Dendritic cell treated with granulocyte-macrophage colony-stimulating factor and Interleukin-4, amounts not matched to agents 40 ng/mL and 50 ng/mL, for 4 days (primary cell): ENCODE data around the gene LRCH3.

Experiments
- H3K27ac Mint-ChIP-seq: one replicate; pipeline ENCODE4 v1.8.0; 2022; ENCODE audit warnings: mild to moderate bottlenecking, mixed read lengths
- H3K27me3 Mint-ChIP-seq: one replicate; pipeline ENCODE4 v1.8.0; 2022; ENCODE audit warnings: mild to moderate bottlenecking, mixed read lengths
- H3K36me3 Mint-ChIP-seq: one replicate; pipeline ENCODE4 v1.8.0; 2022; ENCODE audit warnings: low read depth, mixed read lengths
- H3K4me1 Mint-ChIP-seq: one replicate; pipeline ENCODE4 v1.8.0; 2022; ENCODE audit warnings: low read depth, mixed read lengths
- H3K4me3 Mint-ChIP-seq: one replicate; pipeline ENCODE4 v1.8.0; 2022; ENCODE audit warnings: mild to moderate bottlenecking, moderate library complexity, mixed read lengths
- H3K9me3 Mint-ChIP-seq: one replicate; pipeline ENCODE4 v1.8.0; 2022; ENCODE audit warnings: mixed read lengths
- intact Hi-C: fragments of 100-400 bp; cut with micrococcal nuclease; formaldehyde crosslinking; loops from one replicate; pipeline ENCODE4 v1.15.0; 2022

The LRCH3 gene

DNA sequence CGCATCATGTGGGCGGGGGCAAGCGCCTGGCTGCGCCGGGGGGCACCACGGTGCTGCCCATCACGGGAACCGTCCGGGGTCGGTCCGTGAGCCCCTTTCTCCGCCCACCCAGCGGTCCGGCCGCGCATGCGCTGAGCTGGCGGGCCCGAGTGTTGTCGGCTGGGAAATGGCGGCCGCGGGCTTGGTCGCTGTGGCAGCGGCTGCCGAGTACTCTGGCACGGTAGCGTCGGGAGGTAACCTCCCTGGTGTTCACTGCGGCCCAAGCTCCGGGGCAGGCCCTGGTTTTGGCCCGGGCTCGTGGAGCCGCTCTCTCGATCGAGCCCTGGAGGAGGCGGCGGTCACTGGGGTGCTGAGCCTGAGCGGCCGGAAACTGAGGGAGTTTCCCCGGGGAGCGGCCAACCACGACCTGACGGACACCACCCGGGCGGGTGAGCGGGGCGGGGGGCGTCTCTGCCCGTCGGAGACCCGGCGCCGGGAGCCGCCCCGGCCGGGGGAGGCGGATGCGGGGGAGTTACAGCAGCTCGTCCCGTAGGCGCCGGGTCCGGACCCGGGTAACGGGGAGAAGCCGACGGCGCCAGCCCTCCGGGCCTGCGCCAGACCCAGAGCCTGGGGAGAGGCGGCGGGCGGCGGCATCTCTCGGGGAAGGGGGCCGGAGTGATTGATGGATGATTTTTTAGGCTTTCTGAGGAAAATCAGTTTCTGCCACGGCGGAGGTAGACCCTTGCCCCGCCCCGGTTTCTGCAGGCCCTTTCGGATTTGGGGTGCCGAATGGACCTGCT, at the start of gene LRCH3:
LRCH3 (plus strand) TSS at position 142 of the 779 bp plus-strand sequence; CDS start at position 167, 25 bp downstream.
- H3K4me1 Mint-ChIP-seq = peaks cover 34% of the 10 kb centered on the region
- H3K27me3 Mint-ChIP-seq = no peaks in the 10 kb centered on the region
- no peaks in the 10 kb centered on the region for H3K9me3 Mint-ChIP-seq
- peak within 1 kb of the TSS; percentile 94 for H3K27ac Mint-ChIP-seq
- H3K36me3 Mint-ChIP-seq = peaks cover 15% of the 10 kb centered on the region
- H3K4me3 Mint-ChIP-seq = peak within 1 kb of the TSS; percentile 98
- intact Hi-C loops = loop anchor here (5.0 kb wide), 2 partner anchors 39 to 54 kb away; partner anchors contain the start of gene RUBCN

DNA sequence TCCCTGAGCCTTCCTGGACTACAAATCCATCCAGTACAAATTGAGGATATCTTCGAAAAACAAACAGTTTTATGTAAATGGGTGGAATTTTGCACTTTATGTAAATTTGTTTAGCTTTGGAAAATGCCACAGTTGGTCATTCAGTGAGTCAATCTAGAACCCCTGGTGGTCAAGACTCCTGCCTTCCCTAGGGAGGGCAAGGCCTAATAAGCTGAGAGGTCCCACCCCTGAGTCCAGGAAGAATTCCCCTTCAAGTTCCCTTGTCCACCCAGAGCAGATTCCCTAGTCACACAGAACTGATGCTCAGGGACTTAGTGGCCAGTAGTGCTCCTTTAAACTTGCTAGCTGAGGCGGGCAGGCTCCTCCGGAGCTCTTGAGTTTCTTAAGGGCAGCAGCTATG, 48.3 kb upstream of the LRCH3 start:
- Mint-ChIP-seq H3K36me3 (no peaks in the 10 kb centered on the region), H3K9me3 (no peaks in the 10 kb centered on the region), H3K27me3 (peaks cover 21% of the 10 kb centered on the region), H3K4me1 (peaks cover 18% of the 10 kb centered on the region), H3K27ac (no peak overlapping the region), H3K4me3 (no peak overlapping the region)
- intact Hi-C loops = no loop called here

DNA sequence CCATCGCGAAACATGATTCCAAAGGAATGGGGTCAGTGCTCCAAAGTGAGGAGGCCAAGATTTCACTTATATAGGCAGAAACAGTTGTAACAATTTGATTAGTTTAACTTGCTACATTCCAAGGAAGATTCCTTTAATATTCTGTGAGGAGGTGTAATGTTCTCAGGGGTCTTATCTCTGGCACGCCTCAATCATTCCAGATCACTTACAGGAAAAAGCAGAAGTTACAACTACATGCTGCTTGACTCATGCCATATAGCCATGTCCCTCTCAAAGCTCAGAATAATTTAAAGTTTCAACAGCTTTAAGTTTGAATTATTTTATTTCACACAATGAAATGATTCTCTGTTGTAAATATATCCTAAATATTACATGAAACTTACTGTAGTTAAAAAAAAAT, 44.8 kb upstream of the LRCH3 start:
- H3K27me3 Mint-ChIP-seq = peaks cover 18% of the 10 kb centered on the region
- peaks cover 40% of the 10 kb centered on the region for H3K4me1 Mint-ChIP-seq
- no peak overlapping the region for H3K4me3 Mint-ChIP-seq
- H3K27ac Mint-ChIP-seq = no peak overlapping the region
- H3K36me3 Mint-ChIP-seq = peaks cover 12% of the 10 kb centered on the region
- intact Hi-C loops = no loop called here
- H3K9me3 Mint-ChIP-seq = no peaks in the 10 kb centered on the region

DNA sequence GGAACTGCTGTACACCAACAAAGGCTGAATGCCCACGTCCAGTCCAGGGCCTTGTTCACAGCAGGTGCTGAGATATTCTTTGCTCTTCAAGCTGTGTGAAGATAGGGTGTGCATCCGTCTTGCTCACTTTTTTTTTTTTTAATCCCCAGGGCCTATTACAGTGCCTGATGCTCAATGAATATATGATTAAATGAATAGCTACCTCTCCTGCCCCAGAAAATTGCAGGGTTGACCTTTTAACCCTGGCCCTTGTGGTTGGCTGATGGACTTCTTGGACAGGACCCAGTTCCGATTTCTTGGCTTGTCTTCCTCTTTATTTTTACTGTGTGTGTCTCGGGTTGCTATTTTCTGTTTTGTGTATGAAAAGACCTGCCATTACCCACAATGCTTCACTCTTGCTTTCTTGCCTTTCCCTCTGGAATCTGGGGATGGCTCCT, 44.2 kb upstream of the LRCH3 start:
- Mint-ChIP-seq H3K27ac (peak overlapping the region; percentile 49), H3K27me3 (peaks cover 18% of the 10 kb centered on the region), H3K36me3 (peaks cover 12% of the 10 kb centered on the region), H3K4me3 (peak overlapping the region; percentile 2), H3K9me3 (no peaks in the 10 kb centered on the region), H3K4me1 (peaks cover 43% of the 10 kb centered on the region)
- intact Hi-C loops = no loop called here

DNA sequence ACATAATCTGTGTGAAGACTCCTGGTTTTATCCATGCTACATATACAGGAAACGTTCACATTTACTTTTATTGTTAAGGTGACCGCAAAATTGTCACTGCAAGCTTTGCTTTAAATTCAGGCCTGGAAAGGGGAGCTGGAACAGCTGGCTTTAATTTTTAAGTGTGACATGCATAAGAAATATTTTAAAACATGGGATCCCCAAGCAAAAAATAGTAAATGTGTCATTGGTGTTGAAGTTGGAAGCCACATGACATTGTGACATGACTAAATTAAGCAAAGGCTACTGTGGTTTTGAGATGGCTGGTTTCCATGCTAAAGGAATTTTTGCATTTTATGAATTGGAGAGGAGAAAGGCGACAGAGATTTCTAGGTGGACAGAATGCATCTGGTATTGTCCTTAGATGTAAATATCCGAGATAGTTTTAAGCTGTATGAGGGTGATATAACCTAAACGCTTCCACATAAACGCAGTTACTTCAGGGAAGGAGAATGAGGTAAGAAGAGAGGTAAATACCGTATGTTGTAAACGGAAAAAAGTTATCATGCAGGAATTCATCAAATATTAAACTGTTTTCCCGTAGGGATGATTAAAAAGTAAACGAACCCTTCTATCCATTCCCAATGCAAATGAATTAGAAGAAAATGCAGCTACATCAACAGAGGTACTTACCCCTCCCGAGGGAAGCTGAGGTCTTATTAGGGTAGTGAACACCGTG, 42.3 kb upstream of the LRCH3 start:
- H3K27ac Mint-ChIP-seq = peak overlapping the region; percentile 93
- H3K4me3 Mint-ChIP-seq = peak overlapping the region; percentile 99
- intact Hi-C loops = loop anchor here (1.0 kb wide), 1 partner anchor 12 kb away; the partner anchor contains the start of gene RUBCN
- H3K27me3 Mint-ChIP-seq = peaks cover 14% of the 10 kb centered on the region
- H3K9me3 Mint-ChIP-seq = no peaks in the 10 kb centered on the region
- peaks cover 50% of the 10 kb centered on the region for H3K4me1 Mint-ChIP-seq
- H3K36me3 Mint-ChIP-seq = peaks cover 12% of the 10 kb centered on the region

DNA sequence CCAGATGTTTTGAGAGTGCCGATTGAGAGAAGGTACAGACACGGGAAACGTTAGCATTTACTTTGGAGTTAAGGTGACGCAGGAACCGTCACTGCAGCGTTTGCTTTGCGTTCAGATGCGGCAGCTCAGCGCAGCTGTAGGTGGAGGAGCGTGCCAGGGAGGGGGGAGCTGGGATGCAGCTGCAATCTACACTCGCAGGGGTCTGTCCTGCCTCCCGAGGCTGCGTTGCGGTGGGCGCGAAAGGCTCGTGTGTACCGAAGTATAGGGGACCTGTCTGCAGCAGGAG, 41.8 kb upstream of the LRCH3 start:
- Mint-ChIP-seq H3K27me3 (peaks cover 14% of the 10 kb centered on the region), H3K36me3 (peaks cover 12% of the 10 kb centered on the region), H3K27ac (peak overlapping the region; percentile 93), H3K4me1 (peaks cover 50% of the 10 kb centered on the region), H3K4me3 (peak overlapping the region; percentile 99), H3K9me3 (no peaks in the 10 kb centered on the region)
- intact Hi-C loops = loop anchor here (1.0 kb wide), 1 partner anchor 13 kb away; the partner anchor contains the start of gene RUBCN

DNA sequence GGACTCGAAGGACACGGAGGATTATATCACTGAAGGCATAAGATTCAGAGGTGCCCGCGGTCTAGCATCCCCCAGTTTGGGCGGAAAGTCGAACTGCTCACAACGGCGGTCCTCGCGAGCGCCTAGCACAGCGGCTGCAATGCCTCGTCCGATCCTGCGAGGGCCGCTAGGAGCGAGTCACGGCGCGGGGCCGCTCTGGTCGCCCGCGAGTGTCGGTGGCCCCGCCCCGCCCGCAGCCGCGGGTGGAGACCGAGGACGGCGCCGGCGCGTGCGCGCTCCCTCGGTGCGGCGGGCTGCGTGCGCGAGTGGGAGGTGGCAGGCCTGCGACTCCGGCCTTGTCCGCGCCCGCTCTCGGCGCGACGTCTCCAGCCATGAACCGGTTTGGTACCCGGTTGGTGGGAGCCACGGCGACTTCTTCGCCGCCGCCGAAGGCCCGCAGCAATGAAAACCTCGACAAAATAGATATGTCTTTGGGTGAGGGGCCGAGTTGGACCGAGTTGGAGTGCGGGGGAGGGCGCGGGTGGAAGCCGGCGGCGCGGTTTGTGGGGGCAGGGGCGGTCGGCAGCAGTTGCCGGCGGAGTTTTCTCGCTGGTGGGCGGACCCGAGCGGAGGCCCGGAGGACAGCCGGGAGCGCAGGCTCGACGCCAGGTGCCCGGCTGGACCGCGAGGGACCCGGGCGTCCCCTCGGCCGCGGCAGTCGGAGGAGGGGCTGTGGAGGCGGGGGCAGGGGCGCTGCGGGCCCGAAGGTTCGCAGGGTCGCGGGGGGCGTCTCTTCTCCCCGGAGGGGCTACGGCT, 41.3 kb upstream of the LRCH3 start, which contains the start of gene FYTTD1:
FYTTD1 (plus strand) TSS at position 283 of the 795 bp plus-strand sequence; CDS start at position 372, 89 bp downstream.
- peaks cover 14% of the 10 kb centered on the region for H3K27me3 Mint-ChIP-seq
- intact Hi-C loops = loop anchor here (1.0 to 5.0 kb wide), 2 partner anchors 13 to 43 kb away; partner anchors contain the start of genes LRCH3 and RUBCN
- H3K27ac Mint-ChIP-seq = peak within 1 kb of the TSS; percentile 93
- peaks cover 50% of the 10 kb centered on the region for H3K4me1 Mint-ChIP-seq
- H3K9me3 Mint-ChIP-seq = no peaks in the 10 kb centered on the region
- peaks cover 12% of the 10 kb centered on the region for H3K36me3 Mint-ChIP-seq
- peak within 1 kb of the TSS; percentile 99 for H3K4me3 Mint-ChIP-seq

DNA sequence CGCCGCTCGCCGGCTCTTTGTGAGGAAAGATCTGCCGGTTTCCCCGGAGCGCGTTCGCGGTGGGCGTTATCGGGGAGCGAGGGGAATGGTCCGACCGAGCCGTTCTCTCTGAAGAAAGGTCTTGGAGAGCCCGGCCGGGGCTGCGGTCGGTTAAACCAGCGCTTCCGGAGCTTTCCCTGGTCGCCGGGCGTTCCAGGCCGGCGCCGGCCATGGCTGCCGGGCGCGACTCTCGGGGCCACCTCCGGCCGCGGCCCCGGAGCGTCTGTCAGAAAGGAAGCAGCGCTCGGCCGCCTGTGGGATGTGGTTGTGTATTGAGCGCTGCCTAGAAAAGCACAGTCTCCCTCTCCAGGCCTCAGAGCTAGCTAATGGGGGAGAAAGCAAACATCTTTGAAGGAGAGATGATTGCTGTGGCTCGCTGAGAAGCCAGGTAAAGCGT, 40.6 kb upstream of the LRCH3 start:
- Mint-ChIP-seq H3K9me3 (peaks cover under 1% of the 10 kb centered on the region), H3K4me3 (peak overlapping the region; percentile 99), H3K27me3 (peaks cover 12% of the 10 kb centered on the region), H3K36me3 (peaks cover 13% of the 10 kb centered on the region), H3K4me1 (peaks cover 49% of the 10 kb centered on the region), H3K27ac (peak overlapping the region; percentile 93)
- intact Hi-C loops = loop anchor here (5.0 kb wide), 1 partner anchor 42 kb away; the partner anchor contains the start of gene LRCH3

DNA sequence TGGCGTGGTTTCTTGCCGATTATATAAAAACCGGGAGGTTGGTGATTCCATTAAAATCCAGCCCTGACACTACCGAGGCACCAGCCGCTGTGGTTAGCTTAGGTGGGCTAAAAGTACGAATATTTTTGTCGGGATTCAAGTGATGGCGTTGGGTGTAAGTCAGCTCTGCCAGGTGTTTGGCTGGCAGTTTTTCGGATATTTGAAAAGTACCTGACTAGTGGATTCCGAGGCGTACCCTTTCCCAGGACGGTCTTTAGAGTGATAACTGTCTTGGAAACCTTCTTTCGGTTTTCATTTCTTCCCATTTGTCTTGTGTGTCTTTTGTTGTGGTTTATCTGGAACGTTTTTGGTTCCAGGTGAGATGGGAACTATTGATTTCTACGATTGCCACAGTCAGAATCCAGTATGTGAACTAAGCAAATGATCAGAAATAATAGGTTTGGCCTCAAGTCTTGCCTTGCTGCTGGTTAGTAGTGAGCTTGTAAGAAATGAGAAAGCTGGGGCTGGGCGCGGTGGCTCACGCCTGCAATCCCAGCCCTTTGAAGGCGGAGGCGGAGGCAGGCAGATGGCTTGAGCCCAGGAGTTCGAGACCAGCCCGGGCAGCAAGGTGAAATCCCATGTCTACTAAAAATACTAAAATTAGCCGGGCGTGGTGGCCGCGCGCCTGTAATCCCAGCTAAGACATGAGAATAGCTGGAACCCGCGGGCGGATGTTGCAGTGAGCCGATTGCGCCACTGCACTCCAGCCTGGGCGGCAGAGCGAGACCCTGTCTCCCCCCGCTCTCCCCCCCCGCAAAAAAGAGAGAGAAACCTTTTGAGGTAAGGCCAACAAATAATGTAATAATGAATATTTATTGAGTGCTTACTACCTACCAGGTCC, 40.0 kb upstream of the LRCH3 start:
- Mint-ChIP-seq H3K9me3 (peaks cover 7% of the 10 kb centered on the region), H3K27me3 (peaks cover 8% of the 10 kb centered on the region), H3K4me3 (peak overlapping the region; percentile 99), H3K4me1 (peaks cover 42% of the 10 kb centered on the region), H3K27ac (peak overlapping the region; percentile 93), H3K36me3 (peaks cover 20% of the 10 kb centered on the region)
- intact Hi-C loops = loop anchor here (5.0 kb wide), 1 partner anchor 41 kb away; the partner anchor contains the start of gene LRCH3

DNA sequence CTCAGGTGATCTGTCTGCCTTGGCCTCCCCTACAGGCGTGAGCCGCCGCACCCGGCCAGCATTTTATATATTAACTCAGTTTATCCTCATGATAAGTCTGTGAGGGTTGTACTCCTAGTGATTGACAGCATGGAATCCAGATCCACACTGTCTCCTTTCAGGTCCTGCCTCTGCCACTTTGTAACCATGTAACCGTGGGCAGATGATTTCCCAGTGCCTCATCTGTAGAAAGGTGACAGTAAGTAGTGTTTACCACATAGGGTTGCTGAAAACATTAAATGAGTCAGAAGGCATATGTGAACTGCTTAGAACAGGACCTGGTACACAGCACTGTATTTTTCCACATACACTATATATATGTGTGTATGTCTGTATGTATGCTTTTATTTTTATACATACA, 38.9 kb upstream of the LRCH3 start:
- peaks cover 36% of the 10 kb centered on the region for H3K4me1 Mint-ChIP-seq
- H3K9me3 Mint-ChIP-seq = peaks cover 7% of the 10 kb centered on the region
- H3K27ac Mint-ChIP-seq = no peak overlapping the region
- peaks cover 26% of the 10 kb centered on the region for H3K36me3 Mint-ChIP-seq
- H3K27me3 Mint-ChIP-seq = peaks cover 8% of the 10 kb centered on the region
- intact Hi-C loops = loop anchor here (5.0 kb wide), 1 partner anchor 40 kb away; the partner anchor contains the start of gene LRCH3
- peak overlapping the region; percentile 39 for H3K4me3 Mint-ChIP-seq

DNA sequence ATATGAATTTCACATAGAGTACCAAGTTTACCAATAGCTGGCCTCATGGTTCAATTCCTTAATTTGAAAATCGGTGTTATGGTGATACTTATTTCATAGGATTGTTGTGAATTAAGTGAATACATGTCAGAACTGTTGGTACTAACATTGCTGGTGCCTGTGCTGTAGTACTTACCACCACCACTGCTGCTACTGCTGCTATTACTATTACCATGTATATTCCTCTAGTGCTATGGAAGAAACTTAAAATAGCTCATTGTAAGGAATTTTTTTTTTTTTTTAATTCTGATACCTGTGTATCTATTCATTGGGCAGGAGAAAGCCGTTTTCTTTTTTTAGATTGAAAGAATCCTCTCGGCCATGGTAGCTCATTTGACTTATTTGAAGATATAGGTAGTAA, 37.8 kb upstream of the LRCH3 start:
- Mint-ChIP-seq H3K9me3 (peaks cover 7% of the 10 kb centered on the region), H3K27ac (no peak overlapping the region)

DNA sequence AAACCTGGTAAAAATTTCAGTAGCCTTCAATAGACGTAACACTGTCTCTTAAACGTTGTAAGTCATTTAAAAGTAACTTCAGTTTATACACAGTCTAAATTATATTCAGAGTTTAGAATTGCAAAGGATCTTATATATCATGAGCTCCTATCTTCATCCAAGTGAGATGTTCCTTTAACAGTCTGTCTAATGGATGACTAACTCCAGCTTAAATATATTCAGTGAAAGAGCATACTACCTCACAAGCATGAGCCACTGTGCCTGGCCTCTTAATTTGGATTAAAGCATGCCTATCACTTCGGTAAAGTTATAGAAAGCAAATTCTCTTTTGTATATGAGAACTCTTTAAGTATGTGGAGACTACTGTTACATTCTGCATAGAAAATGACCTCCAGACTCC, 34.4 kb upstream of the LRCH3 start:
- Mint-ChIP-seq H3K4me3 (no peak overlapping the region), H3K27me3 (no peaks in the 10 kb centered on the region), H3K27ac (no peak overlapping the region), H3K9me3 (peaks cover 7% of the 10 kb centered on the region), H3K4me1 (peaks cover 7% of the 10 kb centered on the region), H3K36me3 (peaks cover 13% of the 10 kb centered on the region)
- intact Hi-C loops = no loop called here

More for the DNA sequence above, 37.8 kb upstream of the LRCH3 start:
- Mint-ChIP-seq H3K36me3 (peaks cover 26% of the 10 kb centered on the region), H3K4me1 (peaks cover 33% of the 10 kb centered on the region), H3K4me3 (no peak overlapping the region), H3K27me3 (peaks cover 8% of the 10 kb centered on the region)
- intact Hi-C loops = loop anchor here (5.0 kb wide), 1 partner anchor 39 kb away; the partner anchor contains the start of gene LRCH3
